ENCODE results near the gene RPA1.

DNA sequence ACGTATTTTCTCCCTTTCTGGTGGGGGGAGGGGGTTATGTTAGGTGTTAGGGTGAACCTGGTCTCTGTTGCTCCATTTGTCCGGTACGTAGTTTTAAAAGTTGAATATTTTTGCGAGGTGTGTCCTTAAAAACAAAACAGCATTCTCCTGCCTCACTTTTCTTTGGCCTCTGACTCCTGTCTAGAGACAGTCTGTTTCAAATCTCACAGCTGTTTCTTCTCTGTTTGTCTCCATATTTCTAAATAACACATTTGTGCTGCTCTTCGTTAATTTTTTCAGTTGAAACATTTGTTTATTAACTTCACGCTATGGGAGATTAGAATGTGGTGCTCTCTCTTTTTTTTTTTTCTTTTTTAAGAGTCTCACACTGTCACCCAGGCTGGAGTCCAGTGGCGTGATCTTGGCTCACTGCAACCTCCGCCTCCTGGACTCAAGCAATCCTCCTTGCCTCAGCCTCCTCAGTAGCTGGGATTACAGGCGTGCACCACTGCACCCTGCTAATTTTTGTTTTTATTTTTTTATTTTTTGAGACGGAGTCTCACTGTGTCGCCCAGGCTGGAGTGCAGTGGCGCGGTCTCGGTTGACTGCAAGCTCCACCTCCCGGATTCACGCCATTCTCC is 31.7 kb downstream of the RPA1 start:
- TF ChIP-seq, protein P1, sequence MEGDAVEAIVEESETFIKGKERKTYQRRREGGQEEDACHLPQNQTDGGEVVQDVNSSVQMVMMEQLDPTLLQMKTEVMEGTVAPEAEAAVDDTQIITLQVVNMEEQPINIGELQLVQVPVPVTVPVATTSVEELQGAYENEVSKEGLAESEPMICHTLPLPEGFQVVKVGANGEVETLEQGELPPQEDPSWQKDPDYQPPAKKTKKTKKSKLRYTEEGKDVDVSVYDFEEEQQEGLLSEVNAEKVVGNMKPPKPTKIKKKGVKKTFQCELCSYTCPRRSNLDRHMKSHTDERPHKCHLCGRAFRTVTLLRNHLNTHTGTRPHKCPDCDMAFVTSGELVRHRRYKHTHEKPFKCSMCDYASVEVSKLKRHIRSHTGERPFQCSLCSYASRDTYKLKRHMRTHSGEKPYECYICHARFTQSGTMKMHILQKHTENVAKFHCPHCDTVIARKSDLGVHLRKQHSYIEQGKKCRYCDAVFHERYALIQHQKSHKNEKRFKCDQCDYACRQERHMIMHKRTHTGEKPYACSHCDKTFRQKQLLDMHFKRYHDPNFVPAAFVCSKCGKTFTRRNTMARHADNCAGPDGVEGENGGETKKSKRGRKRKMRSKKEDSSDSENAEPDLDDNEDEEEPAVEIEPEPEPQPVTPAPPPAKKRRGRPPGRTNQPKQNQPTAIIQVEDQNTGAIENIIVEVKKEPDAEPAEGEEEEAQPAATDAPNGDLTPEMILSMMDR (IDR thresholded peaks at IDR 0.05): no peak
- no peak for TF ChIP-seq POLR2A (IDR thresholded peaks at IDR 0.05)

All from uterus (tissue), 2 donors.